Natural killer cell treated with Interleukin-12 subunit alpha and Interleukin-12 subunit beta and Interleukin-15 and Interleukin-18, amount 100 ng/mL, for 72 hours (primary cell): ENCODE data around the gene NWD2. TPM values are rescaled to one million over a fixed set of nuclear protein-coding genes. Genes with fewer than 3 reads are reported as not detected.

Experiments
- ATAC-seq, 2 donors: fragments of 150-1000 bp; cut with Tn5 transposase in 1 of 2; sonication (Bioruptor Pico), chemical (Tn5 transposase) in 1 of 2; 2 replicates each; pipeline ENCODE4 v1.10.0; 2021
- DNase-seq: peaks from one replicate; pipeline ENCODE4 v3.0.0; 2022; ENCODE audit warnings: low spot score
- H3K27ac Mint-ChIP-seq, 2 donors: 1 replicate in 1 of 2; 2 replicates in 1 of 2; pipeline ENCODE4 v1.8.0; 2022; ENCODE audit warnings: mixed read lengths in 2 of 2, mild to moderate bottlenecking in 1 of 2, moderate library complexity in 1 of 2
- H3K27me3 Mint-ChIP-seq, 2 donors: 1 replicate in 1 of 2; 2 replicates in 1 of 2; pipeline ENCODE4 v1.8.0; 2022; ENCODE audit warnings: mixed read lengths in 2 of 2
- H3K36me3 Mint-ChIP-seq: one replicate; pipeline ENCODE4 v1.8.0; 2022; ENCODE audit warnings: mixed read lengths
- H3K4me1 Mint-ChIP-seq, 2 donors: 1 replicate in 1 of 2; 2 replicates in 1 of 2; pipeline ENCODE4 v1.8.0; 2022; ENCODE audit warnings: low read depth in 2 of 2, mixed read lengths in 2 of 2, mild to moderate bottlenecking in 1 of 2
- H3K4me3 Mint-ChIP-seq: one replicate; pipeline ENCODE4 v1.8.0; 2022; ENCODE audit warnings: mixed read lengths
- H3K9me3 Mint-ChIP-seq: 2 replicates; pipeline ENCODE4 v1.8.0; 2022; ENCODE audit warnings: mixed read lengths
- total RNA-seq, 2 donors: library from RNA; stranded (reverse); gene quantifications; one replicate each; pipeline ENCODE4 v1.2.3, GENCODE V29; 2022

The NWD2 gene
- total RNA-seq, 2 donors from 2014 or later: not detected

DNA sequence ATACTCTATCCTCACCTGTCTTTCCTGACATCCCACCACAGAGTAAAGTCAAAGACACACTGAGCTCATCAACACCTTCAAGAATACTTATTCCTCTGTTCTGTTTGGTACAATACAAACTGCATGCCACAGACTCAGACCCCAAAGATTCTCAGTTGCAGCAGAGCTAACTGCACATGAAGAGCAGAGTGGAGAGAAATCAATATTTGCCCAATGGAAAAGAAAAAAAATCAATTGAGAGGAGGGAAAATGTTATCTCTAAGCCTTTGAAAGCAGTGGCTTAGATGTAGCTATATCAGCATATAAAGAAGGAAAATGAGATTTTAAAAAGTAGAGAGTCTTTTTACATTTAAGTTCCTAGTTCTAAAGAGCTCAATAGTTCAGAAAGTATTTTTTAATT is 180.2 kb downstream of the NWD2 start:
- Mint-ChIP-seq H3K9me3 (no peaks in the 10 kb centered on the region), H3K27ac (no peak overlapping the region), H3K4me3 (no peak overlapping the region), H3K4me1 (no peaks in the 10 kb centered on the region), H3K27me3 (peaks cover 0 to 13% of the 10 kb centered on the region in 2 donors), H3K36me3 (no peaks in the 10 kb centered on the region)
- DNase-seq: no peak
- no peak for ATAC-seq

GRCh38 chr4:37425857-37426256 is 181.3 kb downstream of the NWD2 start:
- no peak overlapping the region for H3K4me3 Mint-ChIP-seq
- ATAC-seq (no peak), DNase-seq (no peak)
- no peak overlapping the region for H3K27ac Mint-ChIP-seq
- H3K9me3 Mint-ChIP-seq: no peaks in the 10 kb centered on the region
- H3K4me1 Mint-ChIP-seq: no peaks in the 10 kb centered on the region
- peaks cover 7 to 13% of the 10 kb centered on the region in 2 donors for H3K27me3 Mint-ChIP-seq
- H3K36me3 Mint-ChIP-seq: no peaks in the 10 kb centered on the region

DNA sequence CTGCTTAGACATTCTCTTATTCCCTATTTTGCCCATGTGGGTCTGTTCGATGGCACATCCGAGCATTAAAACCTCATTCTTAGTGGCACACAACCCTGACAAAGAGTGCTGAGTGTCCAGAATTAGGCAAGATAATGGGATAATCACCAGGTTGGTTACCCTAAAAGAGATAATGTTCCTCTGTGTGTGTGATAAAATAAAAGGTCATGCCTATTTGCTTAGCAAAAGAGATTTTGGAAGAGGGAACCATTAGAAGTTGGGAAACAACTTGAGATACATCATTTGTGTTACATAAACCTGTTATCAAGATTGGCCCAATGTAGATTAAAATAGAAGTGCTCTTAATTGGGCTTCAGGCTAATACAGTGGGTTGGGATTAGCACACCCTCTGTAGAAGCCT is 182.7 kb downstream of the NWD2 start:
- Mint-ChIP-seq H3K9me3 (no peaks in the 10 kb centered on the region), H3K27me3 (peaks cover 7 to 17% of the 10 kb centered on the region in 2 donors), H3K4me3 (no peak overlapping the region), H3K27ac (no peak overlapping the region), H3K36me3 (no peaks in the 10 kb centered on the region), H3K4me1 (no peaks in the 10 kb centered on the region)
- ATAC-seq (no peak), DNase-seq (no peak)

DNA sequence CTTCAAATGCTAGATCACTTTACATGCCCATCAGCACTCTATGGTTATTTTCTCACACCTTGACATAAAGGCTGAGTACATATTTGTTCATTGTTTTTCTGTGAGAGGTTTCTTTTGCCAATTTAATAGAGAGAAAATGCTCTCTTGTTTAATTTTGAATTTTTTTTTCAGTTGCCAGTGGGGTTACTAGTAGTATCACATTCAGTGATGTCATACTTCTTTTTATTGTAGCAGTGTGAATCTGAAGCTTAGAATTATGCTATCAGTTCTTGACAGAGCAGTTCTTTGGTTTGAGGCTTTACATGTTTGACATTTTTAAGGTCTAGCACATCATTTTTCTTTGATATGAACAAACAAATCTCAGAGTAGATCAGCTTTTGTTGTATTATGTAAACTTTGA is 185.4 kb downstream of the NWD2 start:
- Mint-ChIP-seq H3K27me3 (peaks cover 7 to 14% of the 10 kb centered on the region in 2 donors), H3K36me3 (no peaks in the 10 kb centered on the region), H3K27ac (no peak overlapping the region), H3K4me1 (no peaks in the 10 kb centered on the region), H3K9me3 (no peaks in the 10 kb centered on the region), H3K4me3 (no peak overlapping the region)
- ATAC-seq: no peak
- DNase-seq: no peak

DNA sequence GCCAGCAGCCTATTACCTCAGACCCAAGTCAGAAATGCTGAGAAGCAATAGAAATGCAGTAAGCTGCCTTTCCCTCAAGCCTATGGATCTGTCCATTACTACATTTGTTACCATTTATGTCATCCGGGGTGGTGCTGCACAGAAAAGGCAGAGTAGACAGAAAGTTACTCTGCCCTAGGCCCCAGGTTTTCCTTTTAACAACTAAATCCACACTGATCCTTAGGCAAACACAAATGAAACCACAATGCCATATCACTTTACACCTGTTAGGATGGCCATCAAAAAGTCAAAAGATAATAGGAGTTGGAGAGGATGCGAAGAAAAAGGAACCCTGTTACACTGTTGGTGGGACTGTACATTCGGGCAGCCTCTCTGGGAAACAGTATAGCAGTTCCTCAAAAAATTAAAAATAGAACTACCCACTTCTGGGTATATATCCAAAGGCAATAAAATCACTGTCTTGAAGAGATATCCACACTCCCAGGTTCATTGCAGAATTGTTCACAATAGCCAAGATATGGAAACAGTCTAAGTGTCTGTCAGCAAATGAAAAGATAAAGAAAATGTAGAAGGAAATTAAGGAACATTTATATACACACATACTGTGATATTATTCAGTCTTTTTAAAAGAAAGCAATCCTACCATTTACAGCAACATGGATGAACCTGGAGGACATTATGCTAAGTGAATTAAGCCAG is 186.3 kb downstream of the NWD2 start:
- H3K27me3 Mint-ChIP-seq: peaks cover 7 to 13% of the 10 kb centered on the region in 2 donors
- no peak overlapping the region for H3K4me3 Mint-ChIP-seq
- ATAC-seq (no peak), DNase-seq (no peak)
- H3K9me3 Mint-ChIP-seq: no peaks in the 10 kb centered on the region
- no peak overlapping the region for H3K27ac Mint-ChIP-seq
- H3K4me1 Mint-ChIP-seq: no peaks in the 10 kb centered on the region
- no peaks in the 10 kb centered on the region for H3K36me3 Mint-ChIP-seq

DNA sequence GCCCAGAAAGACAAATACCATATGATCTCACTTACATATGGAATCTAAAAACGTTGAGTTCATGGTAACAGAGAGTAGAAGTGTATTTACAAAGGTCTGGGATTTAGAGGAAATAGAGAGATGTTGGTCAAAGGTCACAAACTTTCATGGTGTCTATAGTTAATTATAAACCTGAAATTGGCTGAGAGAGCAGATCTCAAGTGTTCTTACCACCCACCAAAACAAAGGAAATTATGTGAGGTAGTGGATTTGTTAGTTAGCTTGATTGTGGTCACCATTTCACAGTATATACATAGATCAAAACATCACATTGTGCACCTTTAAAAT is 186.8 kb downstream of the NWD2 start:
- H3K4me1 Mint-ChIP-seq: no peaks in the 10 kb centered on the region
- DNase-seq (no peak), ATAC-seq (no peak)
- H3K27ac Mint-ChIP-seq: no peak overlapping the region
- H3K36me3 Mint-ChIP-seq: no peaks in the 10 kb centered on the region
- H3K9me3 Mint-ChIP-seq: no peaks in the 10 kb centered on the region
- peaks cover 7 to 12% of the 10 kb centered on the region in 2 donors for H3K27me3 Mint-ChIP-seq
- H3K4me3 Mint-ChIP-seq: no peak overlapping the region

DNA sequence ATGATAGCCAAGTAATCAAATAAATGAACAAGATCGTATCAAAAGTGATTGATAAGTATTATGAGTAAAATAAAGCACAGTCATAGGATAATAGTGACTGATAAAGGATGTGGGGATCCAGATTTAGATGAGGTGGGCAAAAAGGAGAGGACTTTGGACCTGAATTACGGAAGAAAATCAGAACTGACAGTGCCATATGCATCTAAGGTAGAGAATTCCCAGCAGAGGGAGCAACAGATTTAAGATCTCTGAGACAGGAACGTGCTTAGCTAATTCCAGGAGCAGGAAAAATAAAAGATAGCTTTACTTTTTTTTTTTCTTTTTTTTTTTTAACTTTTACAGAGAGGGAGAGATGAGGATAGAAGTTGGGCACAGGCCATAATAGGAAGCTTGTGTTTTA is 189.9 kb downstream of the NWD2 start:
- Mint-ChIP-seq H3K36me3 (no peaks in the 10 kb centered on the region), H3K4me1 (no peaks in the 10 kb centered on the region), H3K4me3 (no peak overlapping the region), H3K27ac (no peak overlapping the region), H3K27me3 (peaks cover 10 to 13% of the 10 kb centered on the region in 2 donors), H3K9me3 (no peaks in the 10 kb centered on the region)
- ATAC-seq (no peak), DNase-seq (no peak)

- H3K9me3 Mint-ChIP-seq: no peaks in the 10 kb centered on the region
- no peak for DNase-seq
- no peaks in the 10 kb centered on the region for H3K4me1 Mint-ChIP-seq
- no peak overlapping the region for H3K4me3 Mint-ChIP-seq
- ATAC-seq: no peak
- peaks cover 6 to 13% of the 10 kb centered on the region in 2 donors for H3K27me3 Mint-ChIP-seq
- H3K27ac Mint-ChIP-seq: no peak overlapping the region
- no peaks in the 10 kb centered on the region for H3K36me3 Mint-ChIP-seq
These were observed 192.0 kb downstream of the NWD2 start for GRCh38 chr4:37436546-37436945.

GRCh38 chr4:37437163-37437562 is 192.6 kb downstream of the NWD2 start:
- ATAC-seq: no peak
- no peak for DNase-seq
- Mint-ChIP-seq H3K4me3 (no peak overlapping the region), H3K36me3 (no peaks in the 10 kb centered on the region), H3K4me1 (no peaks in the 10 kb centered on the region), H3K9me3 (no peaks in the 10 kb centered on the region), H3K27me3 (peaks cover 10 to 11% of the 10 kb centered on the region in 2 donors), H3K27ac (no peak overlapping the region)

GRCh38 chr4:37438564-37439279 is 194.2 kb downstream of the NWD2 start:
- Mint-ChIP-seq H3K27ac (no peak overlapping the region), H3K4me1 (no peaks in the 10 kb centered on the region), H3K27me3 (peaks cover 11 to 13% of the 10 kb centered on the region in 2 donors), H3K36me3 (no peaks in the 10 kb centered on the region), H3K4me3 (no peak overlapping the region), H3K9me3 (no peaks in the 10 kb centered on the region)
- DNase-seq (no peak), ATAC-seq (no peak)

DNA sequence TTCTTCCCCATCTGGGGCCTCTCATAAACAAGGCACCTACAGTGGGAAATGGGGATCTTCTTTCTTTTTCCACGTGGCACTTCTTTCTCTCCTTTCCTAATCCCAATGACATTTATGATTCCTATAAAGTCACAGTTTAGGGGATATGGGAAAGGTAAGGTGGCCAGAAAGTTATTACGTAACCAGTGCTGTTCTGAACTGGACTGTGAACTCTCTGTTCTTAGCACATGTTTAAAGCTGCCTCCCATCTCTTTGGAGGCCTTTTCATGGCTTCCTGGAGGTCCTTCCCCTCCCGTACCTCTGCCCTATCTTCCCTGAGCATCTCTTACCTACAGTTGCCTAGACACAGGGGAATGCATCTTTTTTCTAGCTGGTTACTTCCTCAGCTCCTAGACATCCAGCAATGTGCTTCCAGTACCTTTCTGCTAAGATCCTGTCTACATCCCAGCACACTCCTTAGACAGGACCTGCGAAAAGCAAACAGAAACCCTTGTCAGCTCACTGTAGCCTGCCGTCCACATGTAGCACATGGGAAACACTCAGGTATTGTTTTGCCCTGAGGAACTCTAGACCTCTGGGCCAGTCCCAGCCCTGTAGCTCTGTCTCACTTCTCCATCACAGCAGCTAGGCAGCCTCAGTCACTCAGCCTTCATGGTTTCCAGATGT is 195.4 kb downstream of the NWD2 start:
- peak in 1 of 2 donors; percentile 47 for ATAC-seq
- no peaks in the 10 kb centered on the region for H3K4me1 Mint-ChIP-seq

DNA sequence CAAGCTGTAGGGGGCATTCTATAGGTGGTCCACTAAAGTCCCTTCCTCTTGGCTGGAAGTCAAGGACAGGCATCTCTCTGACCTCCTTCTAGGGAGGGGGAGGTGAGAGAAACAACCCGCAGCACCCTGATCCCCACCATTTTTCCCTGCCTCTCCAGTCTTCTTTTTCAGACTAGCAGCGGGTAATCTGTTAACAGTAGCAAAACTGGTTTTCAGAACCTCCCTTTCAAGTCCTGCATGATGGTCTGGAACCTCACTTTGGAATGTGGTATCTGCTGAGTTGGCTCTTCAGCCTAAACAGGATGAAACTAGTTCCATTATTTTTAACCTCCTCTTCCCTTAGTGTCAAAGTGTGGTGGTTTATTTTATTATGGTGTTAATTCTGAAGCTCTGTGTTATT is 196.0 kb downstream of the NWD2 start:
- H3K27me3 Mint-ChIP-seq: peaks cover 8 to 13% of the 10 kb centered on the region in 2 donors
- H3K36me3 Mint-ChIP-seq: no peaks in the 10 kb centered on the region
- ATAC-seq: no peak

More for the DNA sequence above, 195.4 kb downstream of the NWD2 start:
- no peak for DNase-seq
- H3K9me3 Mint-ChIP-seq: no peaks in the 10 kb centered on the region
- no peak overlapping the region for H3K4me3 Mint-ChIP-seq
- H3K27me3 Mint-ChIP-seq: peaks cover 8 to 13% of the 10 kb centered on the region in 2 donors
- H3K36me3 Mint-ChIP-seq: no peaks in the 10 kb centered on the region
- no peak overlapping the region for H3K27ac Mint-ChIP-seq

DNA sequence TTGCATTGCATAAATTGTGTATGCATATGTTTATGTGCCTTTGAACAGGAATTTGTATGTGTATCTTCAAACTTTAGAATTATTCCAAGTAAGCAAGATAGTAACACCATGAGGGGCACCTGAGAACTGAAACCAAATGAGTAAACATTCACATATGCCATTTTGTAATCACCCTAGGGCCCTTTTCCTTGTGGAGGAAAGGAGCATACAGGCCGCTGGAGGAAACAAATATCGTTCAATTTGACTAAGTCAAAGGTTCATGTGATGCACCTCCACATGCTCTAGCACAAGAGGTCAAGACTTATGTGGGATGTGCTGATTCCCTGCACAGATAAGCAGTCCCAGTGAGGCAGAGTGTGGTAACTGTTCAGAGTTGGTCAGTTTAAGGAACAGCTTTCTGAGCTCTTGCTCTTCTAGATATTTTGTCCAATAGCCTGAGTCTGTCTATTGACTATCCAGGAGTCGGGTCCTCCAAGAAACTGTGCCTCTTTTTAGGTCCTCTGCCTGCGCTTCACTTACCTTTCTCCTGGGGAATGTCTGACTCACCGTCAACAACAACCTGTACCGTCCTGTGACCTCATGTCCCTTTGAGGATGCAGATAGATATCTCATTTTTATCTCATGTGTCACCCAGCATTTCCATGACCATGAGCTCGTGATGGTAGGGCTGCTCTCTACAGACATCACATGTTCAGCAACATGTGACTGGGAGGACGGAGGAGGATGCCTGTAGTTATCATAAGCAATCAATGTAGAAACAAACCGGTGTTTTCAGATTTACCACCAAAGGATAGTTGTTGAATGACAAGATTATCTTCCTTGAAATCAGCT is 196.9 kb downstream of the NWD2 start:
- Mint-ChIP-seq H3K27ac (no peak overlapping the region), H3K4me3 (no peak overlapping the region), H3K4me1 (no peaks in the 10 kb centered on the region), H3K27me3 (peaks cover 8 to 13% of the 10 kb centered on the region in 2 donors), H3K36me3 (no peaks in the 10 kb centered on the region), H3K9me3 (no peaks in the 10 kb centered on the region)
- DNase-seq: no peak
- ATAC-seq: no peak

More for the DNA sequence above, 196.0 kb downstream of the NWD2 start:
- Mint-ChIP-seq H3K27ac (no peak overlapping the region), H3K4me1 (no peaks in the 10 kb centered on the region), H3K4me3 (no peak overlapping the region), H3K9me3 (no peaks in the 10 kb centered on the region)
- no peak for DNase-seq

GRCh38 chr4:37442062-37442323 is 197.4 kb downstream of the NWD2 start:
- no peaks in the 10 kb centered on the region for H3K9me3 Mint-ChIP-seq
- H3K4me1 Mint-ChIP-seq: no peaks in the 10 kb centered on the region

More at GRCh38 chr4:37442062-37442323, 197.4 kb downstream of the NWD2 start:
- Mint-ChIP-seq H3K36me3 (no peaks in the 10 kb centered on the region), H3K4me3 (no peak overlapping the region), H3K27me3 (peaks cover 9 to 13% of the 10 kb centered on the region in 2 donors), H3K27ac (no peak overlapping the region)
- ATAC-seq (no peak), DNase-seq (no peak)
